Measurements from ENCODE around the gene TBX18.

The TBX18 gene

DNA sequence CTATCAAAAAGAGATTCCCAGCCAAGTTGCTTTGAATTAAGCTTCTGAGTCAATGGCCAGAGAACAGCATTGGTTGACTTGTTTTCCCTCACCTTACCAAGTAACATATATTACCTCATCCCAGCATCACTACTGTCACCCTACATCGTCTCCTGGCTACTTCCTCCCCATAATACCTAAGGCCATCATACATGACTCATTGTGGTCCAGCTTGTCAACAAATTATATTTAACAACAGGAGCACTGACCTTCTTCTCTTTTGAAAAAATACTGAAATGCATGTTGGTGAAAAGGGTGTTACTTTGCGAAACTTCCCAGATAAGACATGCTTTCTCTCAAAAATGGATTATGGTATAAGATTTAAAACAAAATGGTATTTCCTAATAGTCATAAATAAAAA is 106.9 kb downstream of the TBX18 start:
- no peak overlapping the region for H3K4me3 ChIP-seq (ENCODE audit: low read depth in 1 of 2, low read length in 1 of 2)
- TF ChIP-seq, protein P1, sequence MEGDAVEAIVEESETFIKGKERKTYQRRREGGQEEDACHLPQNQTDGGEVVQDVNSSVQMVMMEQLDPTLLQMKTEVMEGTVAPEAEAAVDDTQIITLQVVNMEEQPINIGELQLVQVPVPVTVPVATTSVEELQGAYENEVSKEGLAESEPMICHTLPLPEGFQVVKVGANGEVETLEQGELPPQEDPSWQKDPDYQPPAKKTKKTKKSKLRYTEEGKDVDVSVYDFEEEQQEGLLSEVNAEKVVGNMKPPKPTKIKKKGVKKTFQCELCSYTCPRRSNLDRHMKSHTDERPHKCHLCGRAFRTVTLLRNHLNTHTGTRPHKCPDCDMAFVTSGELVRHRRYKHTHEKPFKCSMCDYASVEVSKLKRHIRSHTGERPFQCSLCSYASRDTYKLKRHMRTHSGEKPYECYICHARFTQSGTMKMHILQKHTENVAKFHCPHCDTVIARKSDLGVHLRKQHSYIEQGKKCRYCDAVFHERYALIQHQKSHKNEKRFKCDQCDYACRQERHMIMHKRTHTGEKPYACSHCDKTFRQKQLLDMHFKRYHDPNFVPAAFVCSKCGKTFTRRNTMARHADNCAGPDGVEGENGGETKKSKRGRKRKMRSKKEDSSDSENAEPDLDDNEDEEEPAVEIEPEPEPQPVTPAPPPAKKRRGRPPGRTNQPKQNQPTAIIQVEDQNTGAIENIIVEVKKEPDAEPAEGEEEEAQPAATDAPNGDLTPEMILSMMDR (IDR thresholded peaks at IDR 0.05): no peak
- no peaks in the 10 kb centered on the region for H3K4me1 ChIP-seq (ENCODE audit: control insufficient read depth in 1 of 2, insufficient read depth in 1 of 2, low read depth in 1 of 2, low read length in 1 of 2)
- H3K27ac ChIP-seq: no peak overlapping the region
- H3K27me3 ChIP-seq: no peaks in the 10 kb centered on the region
- no peaks in the 10 kb centered on the region for H3K36me3 ChIP-seq
- no peaks in the 10 kb centered on the region for H3K9me3 ChIP-seq

GRCh38 chr6:84657025-84657424 is 107.4 kb downstream of the TBX18 start:
- Histone ChIP-seq H3K9me3 (no peaks in the 10 kb centered on the region), H3K4me1 (ENCODE audit: control insufficient read depth in 1 of 2, insufficient read depth in 1 of 2, low read depth in 1 of 2, low read length in 1 of 2) (no peaks in the 10 kb centered on the region), H3K4me3 (ENCODE audit: low read depth in 1 of 2, low read length in 1 of 2) (no peak overlapping the region), H3K27ac (no peak overlapping the region), H3K27me3 (no peaks in the 10 kb centered on the region), H3K36me3 (no peaks in the 10 kb centered on the region)
- TF ChIP-seq, protein P1 (IDR thresholded peaks at IDR 0.05): no peak

DNA sequence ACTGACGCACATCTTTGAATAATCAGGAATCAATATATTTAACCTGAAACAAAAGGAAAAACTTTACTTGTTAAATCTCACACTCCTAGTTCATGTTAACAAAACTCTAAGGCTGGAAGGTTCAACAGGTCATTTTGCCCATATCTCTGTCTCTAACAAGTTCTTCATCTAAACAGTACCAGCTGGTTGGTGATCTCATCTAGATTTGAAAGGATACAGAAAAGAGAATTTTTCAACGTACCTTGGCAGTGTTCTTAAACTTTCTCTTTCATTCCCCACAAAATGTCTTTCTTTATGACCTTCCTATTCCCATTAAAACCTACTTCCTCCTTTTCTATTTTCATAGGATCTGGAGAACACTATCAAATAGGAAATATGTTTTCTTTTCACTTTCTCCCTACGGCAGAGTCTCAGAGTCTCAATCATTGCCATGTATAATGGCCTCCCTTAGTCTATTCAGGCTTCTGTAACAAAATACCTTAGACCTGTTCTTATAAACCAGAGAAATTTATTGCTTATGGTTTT is 111.3 kb downstream of the TBX18 start:
- no peaks in the 10 kb centered on the region for H3K9me3 ChIP-seq
- TF ChIP-seq, protein P1 (IDR thresholded peaks at IDR 0.05): no peak
- no peak overlapping the region for H3K27ac ChIP-seq
- H3K4me3 ChIP-seq (ENCODE audit: low read depth in 1 of 2, low read length in 1 of 2): no peak overlapping the region
- H3K36me3 ChIP-seq: no peaks in the 10 kb centered on the region
- H3K4me1 ChIP-seq (ENCODE audit: control insufficient read depth in 1 of 2, insufficient read depth in 1 of 2, low read depth in 1 of 2, low read length in 1 of 2): no peaks in the 10 kb centered on the region
- H3K27me3 ChIP-seq: no peaks in the 10 kb centered on the region

- no peak overlapping the region for H3K27ac ChIP-seq
- TF ChIP-seq, protein P1 (IDR thresholded peaks at IDR 0.05): no peak
- H3K4me3 ChIP-seq (ENCODE audit: low read depth in 1 of 2, low read length in 1 of 2): no peak overlapping the region
- H3K27me3 ChIP-seq: no peaks in the 10 kb centered on the region
- H3K4me1 ChIP-seq (ENCODE audit: control insufficient read depth in 1 of 2, insufficient read depth in 1 of 2, low read depth in 1 of 2, low read length in 1 of 2): no peaks in the 10 kb centered on the region
- no peaks in the 10 kb centered on the region for H3K36me3 ChIP-seq
- H3K9me3 ChIP-seq: no peaks in the 10 kb centered on the region
These were observed 111.9 kb downstream of the TBX18 start for GRCh38 chr6:84652356-84653026.

DNA sequence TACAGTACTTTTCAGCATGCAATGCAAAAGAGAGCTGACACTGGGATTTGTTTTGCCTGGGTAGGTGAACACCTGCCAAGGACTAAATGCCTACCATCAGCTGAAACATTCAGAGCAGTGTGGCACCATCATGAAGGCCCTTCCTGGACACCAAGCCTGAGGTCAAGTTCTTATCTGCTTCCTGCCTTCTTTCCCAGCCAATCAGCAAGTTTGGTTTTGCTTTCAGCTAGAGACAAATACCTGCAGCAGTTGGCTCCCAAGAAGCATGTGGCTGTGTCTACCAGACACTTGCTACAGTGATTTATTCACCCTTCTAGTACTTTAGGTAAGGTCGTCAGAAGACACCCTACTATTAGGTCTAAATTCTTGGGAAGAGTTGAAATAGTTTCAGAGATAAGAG is 112.8 kb downstream of the TBX18 start:
- Histone ChIP-seq H3K36me3 (no peaks in the 10 kb centered on the region), H3K27ac (no peak overlapping the region), H3K27me3 (no peaks in the 10 kb centered on the region), H3K4me1 (ENCODE audit: control insufficient read depth in 1 of 2, insufficient read depth in 1 of 2, low read depth in 1 of 2, low read length in 1 of 2) (no peaks in the 10 kb centered on the region), H3K4me3 (ENCODE audit: low read depth in 1 of 2, low read length in 1 of 2) (no peak overlapping the region), H3K9me3 (no peaks in the 10 kb centered on the region)
- TF ChIP-seq, protein P1 (IDR thresholded peaks at IDR 0.05): no peak

All from neutrophil (primary cell).